Calu3 (cell line): Measurements from ENCODE around the gene WDR5. TPM values are rescaled to one million over a fixed set of nuclear protein-coding genes. Genes with fewer than 3 reads are reported as not detected.
"Not testable (repeated sequence)": the region's sequence is repeated elsewhere in the genome, so short reads cannot be mapped to it uniquely, and the experiment has no call there.

Experiments used
- BruUV-seq: library from RNA; stranded (reverse); fragments of 400-500 nt; replicated peaks from 2 replicates; lab custom pipeline; 2021; lab: Mats Ljungman, UMichigan
- CTCF ChIA-PET: fragments of 300-600 bp; sonication (Branson Sonifier 250); formaldehyde crosslinking; loops from one replicate; lab custom pipeline; 2022; ENCODE audit warnings: antibody characterized with exemption; lab: Charles Lee
- DNase-seq: peaks from one replicate; pipeline ENCODE4 v3.0.0; 2022
- H3K27ac Mint-ChIP-seq: one replicate; pipeline ENCODE4 v1.8.0; 2022; ENCODE audit warnings: mixed read lengths; ENCODE audit not compliant: unreplicated experiment
- H3K27me3 Mint-ChIP-seq: one replicate; pipeline ENCODE4 v1.8.0; 2022; ENCODE audit warnings: mixed read lengths; ENCODE audit not compliant: unreplicated experiment
- H3K36me3 Mint-ChIP-seq: one replicate; pipeline ENCODE4 v1.8.0; 2022; ENCODE audit warnings: mild to moderate bottlenecking, moderate library complexity, mixed read lengths; ENCODE audit not compliant: insufficient read depth, unreplicated experiment
- H3K4me1 Mint-ChIP-seq: one replicate; pipeline ENCODE4 v1.8.0; 2022; ENCODE audit warnings: mild to moderate bottlenecking, low read depth, mixed read lengths; ENCODE audit not compliant: unreplicated experiment
- H3K4me3 Mint-ChIP-seq: one replicate; pipeline ENCODE4 v1.8.0; 2022; ENCODE audit warnings: mild to moderate bottlenecking, low read depth, moderate library complexity, mixed read lengths; ENCODE audit not compliant: unreplicated experiment
- H3K9me3 Mint-ChIP-seq: one replicate; pipeline ENCODE4 v1.8.0; 2022; ENCODE audit warnings: low read depth, mixed read lengths; ENCODE audit not compliant: unreplicated experiment
- CTCF ChIP-seq: fragments of 200-600 bp; IDR thresholded peaks from one replicate; pipeline ENCODE4 v1.8.0; 2022; ENCODE audit warnings: antibody characterized with exemption; ENCODE audit not compliant: unreplicated experiment
- intact Hi-C: fragments of 100-400 bp; cut with micrococcal nuclease; formaldehyde crosslinking; loops from one replicate; pipeline ENCODE4 v1.10.0; 2022; ENCODE audit not compliant: unreplicated experiment
- total RNA-seq: library from RNA; stranded (reverse); gene quantifications from 2 replicates; pipeline ENCODE4 v1.2.3, GENCODE V29; 2022

The WDR5 gene
- total RNA-seq, 1 experiment from 2014 or later = 27.5 TPM

- Mint-ChIP-seq H3K27me3 (peaks cover 32% of the 10 kb centered on the region), H3K4me1 (no peaks in the 10 kb centered on the region), H3K9me3 (peaks cover 4% of the 10 kb centered on the region), H3K27ac (no peak overlapping the region), H3K36me3 (no peaks in the 10 kb centered on the region), H3K4me3 (no peak overlapping the region)
- no peak for TF ChIP-seq CTCF
- CTCF ChIA-PET = no interaction called here
- BruUV-seq = no TSS peak
- no peak for DNase-seq
- intact Hi-C loops = no loop called here
These were observed 35.8 kb upstream of the WDR5 start for GRCh38 chr9:134100040-134100439.

DNA sequence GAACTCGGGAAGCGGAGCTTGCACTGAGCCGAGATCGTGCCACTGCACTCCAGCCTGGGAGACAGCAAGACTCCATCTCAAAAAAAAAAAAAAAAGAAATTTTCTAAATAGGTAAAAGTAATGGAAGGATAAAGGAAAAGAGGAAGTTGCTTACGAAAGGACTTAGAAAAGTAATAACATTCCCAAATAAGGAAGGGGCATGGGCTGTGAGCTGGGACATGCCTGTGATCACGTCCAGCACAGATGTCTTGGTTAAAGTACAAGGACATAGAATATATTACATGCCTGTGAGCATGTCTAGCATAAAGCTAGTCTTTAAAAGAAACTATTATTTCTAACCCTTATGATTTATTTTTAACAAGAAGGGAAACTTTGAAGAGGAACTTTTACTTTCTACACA, 34.7 kb upstream of the WDR5 start:
- DNase-seq, H3K4me1 Mint-ChIP-seq, H3K4me3 Mint-ChIP-seq, intact Hi-C loops, H3K9me3 Mint-ChIP-seq, BruUV-seq, H3K36me3 Mint-ChIP-seq, H3K27ac Mint-ChIP-seq: not testable (repeated sequence)
- CTCF ChIA-PET = interaction anchor here (0.8 kb wide), 1 partner anchor 106 kb away, joined by 5 read pairs; no protein-coding TSS in a partner anchor
- peaks cover 32% of the 10 kb centered on the region for H3K27me3 Mint-ChIP-seq

GRCh38 chr9:134101623-134102149, 34.2 kb upstream of the WDR5 start:
- no TSS peak for BruUV-seq
- CTCF ChIA-PET = interaction anchor here (0.8 kb wide), 1 partner anchor 106 kb away, joined by 5 read pairs; no protein-coding TSS in a partner anchor

DNA sequence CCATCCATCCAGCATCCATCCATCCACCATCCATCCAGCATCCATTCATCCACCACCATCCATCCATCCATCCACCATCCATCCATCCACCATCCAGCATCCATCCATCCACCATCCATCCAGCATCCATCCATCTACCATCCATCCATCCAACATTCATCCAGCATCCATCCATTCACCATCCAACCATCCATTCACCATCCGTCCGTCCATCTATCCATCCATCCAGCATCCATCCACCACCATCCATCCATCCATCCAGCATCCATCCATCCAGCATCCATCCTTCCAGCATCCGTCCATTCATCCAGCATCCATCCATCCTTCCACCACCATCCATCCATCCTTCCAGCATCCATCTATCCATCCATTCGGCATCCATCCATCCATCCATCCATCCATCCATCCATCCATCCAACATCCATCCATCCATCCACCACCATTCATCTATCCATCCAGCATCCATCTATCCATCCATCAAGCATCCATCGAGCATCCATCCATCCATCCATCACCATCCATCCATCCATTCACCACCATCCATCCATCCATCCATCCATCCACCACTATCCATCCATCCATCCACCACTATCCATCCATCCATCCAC, 32.4 kb upstream of the WDR5 start:
- intact Hi-C loops = no loop called here
- TF ChIP-seq CTCF = no peak
- Mint-ChIP-seq H3K4me3 (no peak overlapping the region), H3K27ac (no peak overlapping the region), H3K9me3 (peaks cover 4% of the 10 kb centered on the region), H3K27me3 (peaks cover 32% of the 10 kb centered on the region), H3K4me1 (no peaks in the 10 kb centered on the region), H3K36me3 (peaks cover 3% of the 10 kb centered on the region)
- CTCF ChIA-PET = no interaction called here
- DNase-seq = no peak
- no TSS peak for BruUV-seq

More at GRCh38 chr9:134101623-134102149, 34.2 kb upstream of the WDR5 start:
- Mint-ChIP-seq H3K9me3 (peaks cover 4% of the 10 kb centered on the region), H3K36me3 (peaks cover under 1% of the 10 kb centered on the region), H3K27me3 (peaks cover 32% of the 10 kb centered on the region), H3K4me1 (no peaks in the 10 kb centered on the region), H3K27ac (no peak overlapping the region), H3K4me3 (no peak overlapping the region)
- no peak for TF ChIP-seq CTCF
- intact Hi-C loops = no loop called here
- DNase-seq = no peak

DNA sequence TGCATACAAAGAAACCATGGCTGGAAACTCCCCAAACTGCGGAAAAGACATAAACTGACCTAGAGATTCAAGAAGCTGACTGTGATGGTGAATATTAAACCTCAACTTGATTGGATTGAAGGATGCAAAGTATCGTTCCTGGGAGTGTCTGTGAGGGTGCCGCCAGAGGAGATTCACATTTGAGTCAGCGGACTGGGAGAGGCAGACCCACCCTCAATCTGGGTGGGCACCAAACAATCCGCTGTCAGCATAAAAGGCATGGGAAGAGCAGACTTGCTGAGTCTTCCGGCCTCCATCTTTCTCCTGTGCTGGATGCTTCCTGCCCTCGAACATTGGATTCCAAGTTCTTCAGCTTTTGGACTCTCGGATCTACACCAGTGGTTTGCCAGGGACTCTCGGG, 24.8 kb upstream of the WDR5 start:
- Mint-ChIP-seq H3K4me1 (no peaks in the 10 kb centered on the region), H3K4me3 (no peak overlapping the region), H3K27me3 (peaks cover 13% of the 10 kb centered on the region), H3K9me3 (no peaks in the 10 kb centered on the region), H3K27ac (no peak overlapping the region), H3K36me3 (peaks cover 3% of the 10 kb centered on the region)
- intact Hi-C loops = no loop called here
- DNase-seq = no peak
- no TSS peak for BruUV-seq
- CTCF ChIA-PET = no interaction called here
- no peak for TF ChIP-seq CTCF
